Stomach (tissue), 4 donors: ENCODE measurements around the gene VWA8.
"Not testable (repeated sequence)": the region's sequence is repeated elsewhere in the genome, so short reads cannot be mapped to it uniquely, and the experiment has no call there.

Experiments
- EP300 ChIP-seq: sonication (generic); formaldehyde crosslinking; IDR thresholded peaks from one replicate; pipeline ENCODE4 v1.6.1; 2017; ENCODE audit warnings: antibody characterized with exemption
- POLR2A ChIP-seq, 4 donors: fragments of 450-650 bp; IDR thresholded peaks; one replicate each; pipeline ENCODE4 v1.6.1; 2016; ENCODE audit warnings: antibody characterized with exemption in 4 of 4, control low read depth in 2 of 4, mild to moderate bottlenecking in 1 of 4, moderate library complexity in 1 of 4
- POLR2AphosphoS5 ChIP-seq, 3 donors: sonication (generic); formaldehyde crosslinking; IDR thresholded peaks; one replicate each; pipeline ENCODE4 v1.6.1; 2016; ENCODE audit warnings: antibody characterized with exemption in 3 of 3
- TF ChIP-seq, protein P1 (sequence below), 7 experiments: fragments of 450-650 bp in 4 of 7; fragments of 200-600 bp in 3 of 7; sonication (generic) in 3 of 7; IDR thresholded peaks; one replicate each; pipeline ENCODE4 v1.5.1; 2016 to 2019; ENCODE audit warnings: antibody characterized with exemption in 7 of 7, control low read depth in 2 of 7, mild to moderate bottlenecking in 1 of 7

DNA sequence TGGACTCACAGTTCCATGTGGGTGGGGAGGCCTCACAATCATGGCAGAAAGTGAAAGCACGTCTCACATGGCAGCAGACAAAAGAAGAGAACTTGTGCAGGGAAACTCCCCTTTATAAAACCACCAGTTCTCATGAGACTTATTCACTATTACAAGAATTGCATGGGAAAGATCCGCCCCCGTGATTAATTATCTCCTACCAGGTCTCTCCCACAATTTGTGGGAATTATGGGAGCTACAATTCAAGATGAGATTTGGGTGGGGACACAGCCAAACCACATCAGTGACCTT is 157.5 kb downstream of the VWA8 start:
- TF ChIP-seq, protein P1, sequence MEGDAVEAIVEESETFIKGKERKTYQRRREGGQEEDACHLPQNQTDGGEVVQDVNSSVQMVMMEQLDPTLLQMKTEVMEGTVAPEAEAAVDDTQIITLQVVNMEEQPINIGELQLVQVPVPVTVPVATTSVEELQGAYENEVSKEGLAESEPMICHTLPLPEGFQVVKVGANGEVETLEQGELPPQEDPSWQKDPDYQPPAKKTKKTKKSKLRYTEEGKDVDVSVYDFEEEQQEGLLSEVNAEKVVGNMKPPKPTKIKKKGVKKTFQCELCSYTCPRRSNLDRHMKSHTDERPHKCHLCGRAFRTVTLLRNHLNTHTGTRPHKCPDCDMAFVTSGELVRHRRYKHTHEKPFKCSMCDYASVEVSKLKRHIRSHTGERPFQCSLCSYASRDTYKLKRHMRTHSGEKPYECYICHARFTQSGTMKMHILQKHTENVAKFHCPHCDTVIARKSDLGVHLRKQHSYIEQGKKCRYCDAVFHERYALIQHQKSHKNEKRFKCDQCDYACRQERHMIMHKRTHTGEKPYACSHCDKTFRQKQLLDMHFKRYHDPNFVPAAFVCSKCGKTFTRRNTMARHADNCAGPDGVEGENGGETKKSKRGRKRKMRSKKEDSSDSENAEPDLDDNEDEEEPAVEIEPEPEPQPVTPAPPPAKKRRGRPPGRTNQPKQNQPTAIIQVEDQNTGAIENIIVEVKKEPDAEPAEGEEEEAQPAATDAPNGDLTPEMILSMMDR (IDR thresholded peaks at IDR 0.05) = not testable (repeated sequence)
- TF ChIP-seq EP300; POLR2A (IDR thresholded peaks at IDR 0.05); POLR2AphosphoS5 (IDR thresholded peaks at IDR 0.05): not testable (repeated sequence)
